D721Med (cell line): ENCODE measurements around the gene NRG3.
"Not testable (repeated sequence)": the region's sequence is repeated elsewhere in the genome, so short reads cannot be mapped to it uniquely, and the experiment has no call there.

Experiments
- DNase-seq: peaks from one replicate; pipeline ENCODE4 v3.0.0; 2011; ENCODE audit warnings: low spot score; ENCODE audit not compliant: insufficient read length
- FAIRE-seq: peaks from 2 replicates; lab custom pipeline; 2011; peaks lifted over from hg19 to GRCh38; lab: Jason Lieb, UNC
- TF ChIP-seq, protein P1 (sequence below): IDR thresholded peaks from 2 replicates; pipeline ENCODE4 v1.5.1; 2012; ENCODE audit warnings: mild to moderate bottlenecking, control low read depth; ENCODE audit not compliant: insufficient read depth; ENCODE audit errors: missing control alignments

Gene NRG3

DNA sequence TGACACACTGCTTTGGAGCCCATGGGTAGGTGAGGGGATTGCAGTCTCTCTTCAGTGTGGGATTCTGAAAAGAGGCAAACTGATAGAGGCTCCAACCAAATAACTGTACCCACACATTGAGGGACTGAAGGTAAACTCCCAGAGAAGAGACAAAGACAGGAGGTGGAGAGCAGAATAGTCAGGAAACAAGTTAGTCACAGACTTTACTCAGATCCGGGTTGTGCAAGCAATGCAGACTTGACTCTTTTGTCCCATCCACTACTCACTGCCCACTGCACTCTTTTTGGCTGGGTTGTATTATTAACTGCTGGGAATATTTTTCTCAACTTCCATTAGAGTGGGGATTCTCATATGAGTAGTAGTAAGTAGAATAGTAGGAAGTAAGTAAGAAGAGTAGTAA lies 152.7 kb downstream of the NRG3 start:
- FAIRE-seq (no peak), DNase-seq (no peak)

DNA sequence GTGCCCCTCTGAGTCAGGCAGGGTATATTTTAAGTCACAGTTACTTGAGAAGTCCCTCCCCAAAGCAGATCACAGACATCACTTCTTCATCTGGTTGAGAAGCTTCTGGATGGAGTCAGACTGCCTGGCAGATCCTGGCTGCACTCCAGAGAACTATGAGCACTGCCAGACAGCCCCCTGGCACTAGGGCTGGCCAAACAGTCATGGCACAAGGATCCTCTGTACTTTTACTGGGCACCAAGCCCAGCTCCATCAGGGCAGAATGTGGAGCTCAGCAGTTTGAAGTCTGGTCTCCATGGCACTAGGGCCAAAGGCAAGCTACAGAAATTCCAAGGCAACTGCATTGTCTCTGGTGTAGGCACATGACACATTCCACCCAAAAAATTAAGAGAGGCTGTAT lies 162.1 kb downstream of the NRG3 start:
- TF ChIP-seq, protein P1, sequence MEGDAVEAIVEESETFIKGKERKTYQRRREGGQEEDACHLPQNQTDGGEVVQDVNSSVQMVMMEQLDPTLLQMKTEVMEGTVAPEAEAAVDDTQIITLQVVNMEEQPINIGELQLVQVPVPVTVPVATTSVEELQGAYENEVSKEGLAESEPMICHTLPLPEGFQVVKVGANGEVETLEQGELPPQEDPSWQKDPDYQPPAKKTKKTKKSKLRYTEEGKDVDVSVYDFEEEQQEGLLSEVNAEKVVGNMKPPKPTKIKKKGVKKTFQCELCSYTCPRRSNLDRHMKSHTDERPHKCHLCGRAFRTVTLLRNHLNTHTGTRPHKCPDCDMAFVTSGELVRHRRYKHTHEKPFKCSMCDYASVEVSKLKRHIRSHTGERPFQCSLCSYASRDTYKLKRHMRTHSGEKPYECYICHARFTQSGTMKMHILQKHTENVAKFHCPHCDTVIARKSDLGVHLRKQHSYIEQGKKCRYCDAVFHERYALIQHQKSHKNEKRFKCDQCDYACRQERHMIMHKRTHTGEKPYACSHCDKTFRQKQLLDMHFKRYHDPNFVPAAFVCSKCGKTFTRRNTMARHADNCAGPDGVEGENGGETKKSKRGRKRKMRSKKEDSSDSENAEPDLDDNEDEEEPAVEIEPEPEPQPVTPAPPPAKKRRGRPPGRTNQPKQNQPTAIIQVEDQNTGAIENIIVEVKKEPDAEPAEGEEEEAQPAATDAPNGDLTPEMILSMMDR: no peak
- DNase-seq: no peak
- FAIRE-seq: no peak

More for the DNA sequence above, 152.7 kb downstream of the NRG3 start:
- TF ChIP-seq, protein P1: no peak

GRCh38 chr10:82038587-82038986 lies 163.6 kb downstream of the NRG3 start:
- FAIRE-seq (no peak), DNase-seq (no peak)
- TF ChIP-seq, protein P1: no peak

- FAIRE-seq (no peak), DNase-seq (no peak)
- TF ChIP-seq, protein P1: no peak
These were observed 165.3 kb downstream of the NRG3 start for GRCh38 chr10:82040336-82040735.

DNA sequence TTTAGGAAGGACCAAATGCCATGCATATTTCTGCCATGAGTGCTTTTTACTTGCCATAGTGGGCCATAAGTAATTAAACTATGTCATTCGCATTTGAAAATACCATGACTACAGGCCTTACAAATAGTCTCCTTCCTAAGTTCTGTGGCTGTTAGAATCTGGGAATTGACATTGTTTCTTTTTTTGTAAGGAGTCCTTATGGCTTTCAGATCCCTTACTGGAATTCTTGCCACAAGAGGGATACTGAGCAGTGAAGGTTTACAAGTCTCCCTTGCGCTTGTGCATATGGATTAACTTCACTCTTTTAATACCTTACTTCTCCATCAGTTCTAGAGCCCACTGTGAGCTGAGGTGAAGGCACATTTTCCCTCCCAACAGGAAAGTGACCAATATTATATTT lies 166.0 kb downstream of the NRG3 start:
- FAIRE-seq: no peak
- TF ChIP-seq, protein P1: no peak

DNA sequence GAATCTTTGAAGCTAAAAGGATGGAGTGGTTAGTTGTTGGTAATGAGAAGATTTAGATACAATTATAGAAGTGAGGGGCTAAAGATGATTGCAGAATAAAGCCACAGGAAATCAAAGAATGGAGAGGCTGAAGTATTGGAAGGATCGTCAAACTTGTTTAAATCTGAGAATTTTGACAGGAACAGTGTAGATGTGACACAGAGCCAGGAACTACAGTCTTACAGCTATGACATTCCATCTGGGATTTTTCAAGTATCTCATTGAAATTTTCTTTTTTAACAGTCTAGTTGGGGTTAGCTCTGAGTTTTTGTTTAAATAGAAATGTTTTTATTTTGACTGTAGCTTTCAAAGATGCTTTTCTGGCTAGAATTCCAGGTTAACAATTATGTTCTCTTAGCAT lies 181.4 kb downstream of the NRG3 start:
- FAIRE-seq (no peak), DNase-seq (no peak)
- TF ChIP-seq, protein P1: no peak

More for the DNA sequence above, 166.0 kb downstream of the NRG3 start:
- no peak for DNase-seq

GRCh38 chr10:82067192-82067591 lies 192.2 kb downstream of the NRG3 start:
- not testable (repeated sequence) for DNase-seq, FAIRE-seq

DNA sequence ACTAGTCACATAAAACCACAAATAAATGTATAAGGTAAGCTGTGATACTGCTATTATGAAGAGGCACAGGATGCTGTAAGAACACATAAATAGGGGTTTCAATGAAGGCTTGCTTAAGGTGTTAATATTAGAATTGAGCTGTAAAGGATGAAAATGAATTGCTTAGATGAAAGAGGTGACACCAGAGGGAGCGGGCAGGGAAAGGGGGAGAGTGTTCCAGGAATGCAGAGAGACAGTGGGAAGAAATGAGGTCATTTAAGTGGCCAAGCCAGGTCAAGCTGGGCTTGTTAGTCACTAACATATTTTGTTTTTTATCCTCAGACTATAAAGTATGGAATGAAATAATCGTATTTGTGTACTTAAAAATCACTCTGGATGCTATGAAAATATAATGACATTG lies 193.5 kb downstream of the NRG3 start:
- no peak for FAIRE-seq
- DNase-seq: no peak
- TF ChIP-seq, protein P1: no peak
